Fibroblast of lung (primary cell): ENCODE measurements around the gene TFG.

Source experiments
- EZH2 ChIP-seq: IDR thresholded peaks from 2 replicates; pipeline ENCODE4 v1.5.1; 2012; ENCODE audit warnings: low read length, control low read depth, mild to moderate bottlenecking; ENCODE audit errors: missing control alignments
- TF ChIP-seq, protein P1 (sequence below), 2 donors: IDR thresholded peaks in 1 of 2; conservative IDR thresholded peaks in 1 of 2; 1 replicate in 1 of 2; 2 replicates in 1 of 2; pipeline ENCODE4 v1.5.1; 2011 to 2012; ENCODE audit warnings: low read length in 2 of 2, control low read depth in 1 of 2, inconsistent platforms in 1 of 2, low read depth in 1 of 2, mild to moderate bottlenecking in 1 of 2

DNA sequence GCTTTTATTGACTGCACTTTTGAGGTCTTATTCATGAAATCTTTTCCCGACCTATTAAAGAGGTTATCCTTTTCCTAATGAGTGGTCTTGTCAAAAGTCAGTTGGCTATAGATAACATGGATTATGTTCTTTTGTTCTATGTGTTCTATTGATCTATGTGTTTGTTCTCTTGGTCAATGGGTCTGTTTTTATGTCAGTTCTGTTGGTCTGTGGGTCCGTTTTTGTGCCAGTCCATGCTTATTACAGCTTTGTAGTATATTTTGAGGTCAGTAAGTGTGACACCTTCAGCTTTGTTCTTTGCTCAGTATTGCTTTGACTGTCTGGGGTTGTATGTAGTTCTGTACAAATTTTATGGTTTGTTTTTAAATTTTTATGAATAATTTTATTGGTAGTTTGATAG lies 7.8 kb downstream of the TFG start:
- TF ChIP-seq EZH2 = no peak
- TF ChIP-seq, protein P1, sequence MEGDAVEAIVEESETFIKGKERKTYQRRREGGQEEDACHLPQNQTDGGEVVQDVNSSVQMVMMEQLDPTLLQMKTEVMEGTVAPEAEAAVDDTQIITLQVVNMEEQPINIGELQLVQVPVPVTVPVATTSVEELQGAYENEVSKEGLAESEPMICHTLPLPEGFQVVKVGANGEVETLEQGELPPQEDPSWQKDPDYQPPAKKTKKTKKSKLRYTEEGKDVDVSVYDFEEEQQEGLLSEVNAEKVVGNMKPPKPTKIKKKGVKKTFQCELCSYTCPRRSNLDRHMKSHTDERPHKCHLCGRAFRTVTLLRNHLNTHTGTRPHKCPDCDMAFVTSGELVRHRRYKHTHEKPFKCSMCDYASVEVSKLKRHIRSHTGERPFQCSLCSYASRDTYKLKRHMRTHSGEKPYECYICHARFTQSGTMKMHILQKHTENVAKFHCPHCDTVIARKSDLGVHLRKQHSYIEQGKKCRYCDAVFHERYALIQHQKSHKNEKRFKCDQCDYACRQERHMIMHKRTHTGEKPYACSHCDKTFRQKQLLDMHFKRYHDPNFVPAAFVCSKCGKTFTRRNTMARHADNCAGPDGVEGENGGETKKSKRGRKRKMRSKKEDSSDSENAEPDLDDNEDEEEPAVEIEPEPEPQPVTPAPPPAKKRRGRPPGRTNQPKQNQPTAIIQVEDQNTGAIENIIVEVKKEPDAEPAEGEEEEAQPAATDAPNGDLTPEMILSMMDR (conservative IDR thresholded peaks at IDR 0.05 in 1 of 2, IDR thresholded peaks at IDR 0.05 in 1 of 2; ENCODE audit: low read depth in 1 of 2, low read length in 2 of 2) = no peak
